Erythroblast (primary cell): ENCODE measurements around the gene NHLRC2.

Experiments
- GATA1 ChIP-seq: IDR thresholded peaks from 2 replicates; pipeline ENCODE4 v1.6.1; 2011; ENCODE audit warnings: low read depth, mild to moderate bottlenecking, control low read depth, low read length, moderate library complexity
- POLR2A ChIP-seq: IDR thresholded peaks from 2 replicates; pipeline ENCODE4 v1.6.1; 2011; ENCODE audit warnings: mild to moderate bottlenecking, low read length

DNA sequence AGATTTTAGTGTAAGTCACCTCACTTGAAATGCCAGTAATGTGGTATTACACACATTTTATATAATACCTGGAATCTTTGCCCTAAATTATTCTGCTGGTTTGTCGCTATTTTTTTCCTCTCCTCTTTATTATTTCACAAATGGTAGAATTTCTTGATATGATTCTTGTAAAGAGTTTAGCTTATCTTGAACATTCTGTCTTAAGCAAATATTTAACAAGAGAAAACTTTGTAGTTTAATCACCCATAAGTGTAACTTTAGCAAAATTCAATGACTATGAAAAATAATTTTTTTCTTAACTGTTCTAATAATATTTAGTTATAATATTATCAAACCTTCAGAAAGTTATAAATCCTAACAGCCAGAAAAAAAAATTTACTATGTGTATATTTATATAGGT, 56.7 kb downstream of the NHLRC2 start:
- no peak for TF ChIP-seq POLR2A
- no peak for TF ChIP-seq GATA1
